NCI-H774 (cell line): ENCODE data around the gene GALT.

Experiments used
- DNase-seq: peaks from one replicate; lab custom pipeline; 2025; lab: John Stamatoyannopoulos, UW

The GALT gene

GRCh38 chr9:34651876-34652601 is 5.6 kb downstream of the GALT start, which contains the start of gene IL11RA:
IL11RA (plus strand) TSS chr9:34652185; CDS start chr9:34655218, 3,033 bp downstream.
- peak; percentile 62 for DNase-seq

GRCh38 chr9:34652602-34653000 is 6.1 kb downstream of the GALT start:
- DNase-seq = no peak

- no peak for DNase-seq
Observed at GRCh38 chr9:34653151-34654072, 6.9 kb downstream of the GALT start.

GRCh38 chr9:34654323-34655051 is 8.0 kb downstream of the GALT start:
- no peak for DNase-seq

GRCh38 chr9:34655394-34655793 is 8.9 kb downstream of the GALT start:
- no peak for DNase-seq

GRCh38 chr9:34656992-34657391 is 10.5 kb downstream of the GALT start:
- no peak for DNase-seq

GRCh38 chr9:34658461-34658860 is 12.0 kb downstream of the GALT start:
- no peak for DNase-seq

- DNase-seq = peak; percentile 32
Observed at GRCh38 chr9:34659592-34660253, 13.2 kb downstream of the GALT start.

GRCh38 chr9:34662526-34663302 is 16.2 kb downstream of the GALT start, which contains the start of gene CCL27:
CCL27 (minus strand) TSS chr9:34662657; CDS start chr9:34662633, 24 bp downstream.
- DNase-seq = no peak

GRCh38 chr9:34663303-34663605 is 16.8 kb downstream of the GALT start:
- DNase-seq = no peak

- no peak for DNase-seq
Observed at GRCh38 chr9:34664281-34665066, 18.0 kb downstream of the GALT start.

- no peak for DNase-seq
Observed at GRCh38 chr9:34665067-34665380, 18.5 kb downstream of the GALT start.

GRCh38 chr9:34665381-34666250 is 19.1 kb downstream of the GALT start:
- DNase-seq = peak; percentile 94

- no peak for DNase-seq
Observed at GRCh38 chr9:34669809-34670562, 23.5 kb downstream of the GALT start.

- DNase-seq = no peak
Observed at GRCh38 chr9:34671307-34671706, 24.8 kb downstream of the GALT start.

GRCh38 chr9:34674440-34674839 is 28.0 kb downstream of the GALT start:
- no peak for DNase-seq

- peak; percentile 53 for DNase-seq
Observed at GRCh38 chr9:34675048-34675714, 28.7 kb downstream of the GALT start.

- no peak for DNase-seq
Observed at GRCh38 chr9:34675869-34676268, 29.4 kb downstream of the GALT start.
